GM12878 (cell line): ENCODE measurements around the gene WSCD2.

Experiments used
- POLR2A ChIP-seq: IDR thresholded peaks from 2 replicates; pipeline ENCODE4 v1.6.1; 2011; ENCODE audit warnings: low read depth, mild to moderate bottlenecking, low read length
- TF ChIP-seq, protein P1 (sequence below), 3 experiments: IDR thresholded peaks in 2 of 3; conservative IDR thresholded peaks in 1 of 3; 2 replicates each; pipeline ENCODE4 v1.5.1; 2011; ENCODE audit warnings: low read depth in 3 of 3, low read length in 3 of 3, mild to moderate bottlenecking in 3 of 3, control low read depth in 2 of 3, moderate library complexity in 2 of 3, inconsistent platforms in 1 of 3, mixed read lengths in 1 of 3; ENCODE audit not compliant: control insufficient read depth in 2 of 3, insufficient read depth in 1 of 3; ENCODE audit errors: extremely low read depth in 1 of 3

DNA sequence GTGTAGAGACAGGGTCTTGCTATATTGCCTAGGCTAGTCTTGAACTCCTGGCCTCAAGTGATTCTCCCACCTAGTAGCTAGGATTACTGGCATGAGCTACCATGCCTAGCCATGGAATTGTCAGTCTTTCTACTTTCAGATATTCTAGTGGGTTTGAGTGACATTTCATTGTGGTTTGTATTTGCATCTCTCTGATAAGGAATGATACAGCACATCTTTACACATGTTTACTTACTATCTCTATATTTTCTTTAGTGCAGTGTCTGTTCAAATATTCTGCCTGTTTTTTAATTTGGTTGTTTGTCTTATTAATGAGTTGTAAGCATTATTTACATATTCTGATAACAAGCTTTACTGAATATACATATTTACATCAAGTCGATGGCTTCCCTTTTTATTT lies 136.4 kb downstream of the WSCD2 start:
- TF ChIP-seq, protein P1, sequence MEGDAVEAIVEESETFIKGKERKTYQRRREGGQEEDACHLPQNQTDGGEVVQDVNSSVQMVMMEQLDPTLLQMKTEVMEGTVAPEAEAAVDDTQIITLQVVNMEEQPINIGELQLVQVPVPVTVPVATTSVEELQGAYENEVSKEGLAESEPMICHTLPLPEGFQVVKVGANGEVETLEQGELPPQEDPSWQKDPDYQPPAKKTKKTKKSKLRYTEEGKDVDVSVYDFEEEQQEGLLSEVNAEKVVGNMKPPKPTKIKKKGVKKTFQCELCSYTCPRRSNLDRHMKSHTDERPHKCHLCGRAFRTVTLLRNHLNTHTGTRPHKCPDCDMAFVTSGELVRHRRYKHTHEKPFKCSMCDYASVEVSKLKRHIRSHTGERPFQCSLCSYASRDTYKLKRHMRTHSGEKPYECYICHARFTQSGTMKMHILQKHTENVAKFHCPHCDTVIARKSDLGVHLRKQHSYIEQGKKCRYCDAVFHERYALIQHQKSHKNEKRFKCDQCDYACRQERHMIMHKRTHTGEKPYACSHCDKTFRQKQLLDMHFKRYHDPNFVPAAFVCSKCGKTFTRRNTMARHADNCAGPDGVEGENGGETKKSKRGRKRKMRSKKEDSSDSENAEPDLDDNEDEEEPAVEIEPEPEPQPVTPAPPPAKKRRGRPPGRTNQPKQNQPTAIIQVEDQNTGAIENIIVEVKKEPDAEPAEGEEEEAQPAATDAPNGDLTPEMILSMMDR (IDR thresholded peaks at IDR 0.05 in 2 of 3, conservative IDR thresholded peaks at IDR 0.05 in 1 of 3; ENCODE audit: control insufficient read depth in 2 of 3, extremely low read depth in 1 of 3, insufficient read depth in 1 of 3, low read depth in 3 of 3, low read length in 3 of 3) = no peak
- TF ChIP-seq POLR2A = no peak
